GM12892 (cell line): ENCODE results near the gene SULT1C3.

ENCODE experiments used
- POLR2A ChIP-seq: IDR thresholded peaks from 2 replicates; pipeline ENCODE4 v1.6.1; 2011; ENCODE audit warnings: low read depth, low read length, control low read depth
- POLR2AphosphoS5 ChIP-seq: IDR thresholded peaks from 2 replicates; pipeline ENCODE4 v1.6.1; 2011; ENCODE audit warnings: low read depth, low read length, control low read depth

DNA sequence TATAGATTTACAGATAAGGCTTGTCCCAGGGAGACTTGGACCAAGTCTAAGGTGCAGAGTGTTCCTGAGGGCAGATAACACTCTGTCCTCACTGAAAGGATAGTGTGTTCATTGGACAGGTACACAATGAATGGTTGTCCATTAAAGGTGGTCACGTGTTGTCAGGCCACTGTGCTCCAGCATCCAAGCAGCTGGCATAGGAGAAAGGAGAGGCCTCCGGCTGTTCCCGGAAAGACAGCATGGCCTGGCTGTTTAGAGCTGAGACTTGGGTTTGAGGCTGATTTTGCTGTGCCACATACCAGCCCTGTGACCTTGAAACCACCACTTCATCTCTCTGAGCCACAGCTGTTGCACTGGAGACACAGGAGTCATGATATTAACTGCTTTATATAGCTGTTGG lies 19.6 kb upstream of the SULT1C3 start:
- TF ChIP-seq POLR2A = no peak
- no peak for TF ChIP-seq POLR2AphosphoS5
